ENCODE measurements around the gene TCF4.

DNA sequence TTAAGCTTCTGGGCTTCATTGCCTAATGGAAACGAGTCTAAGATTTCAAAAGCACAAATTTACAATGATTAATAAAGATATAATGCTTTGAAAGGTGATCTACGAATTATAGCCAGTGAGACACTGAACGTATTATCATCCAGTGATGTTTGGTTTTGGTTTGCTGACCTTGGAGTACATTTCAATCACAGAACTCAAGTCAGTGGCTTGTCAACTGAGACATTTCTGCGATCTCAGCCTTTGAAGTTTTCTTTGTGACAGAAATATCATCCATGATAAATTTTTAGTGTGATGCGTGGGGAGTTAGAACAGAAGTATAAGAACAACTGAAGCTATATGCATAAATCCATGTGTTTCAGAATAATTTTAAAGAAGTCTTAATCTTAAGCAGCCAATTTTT, 263.8 kb downstream of the TCF4 start:
- no peak for TF ChIP-seq NFYB (CRISPR knock-in tag; IDR thresholded peaks at IDR 0.05)
- no peak for TF ChIP-seq KLF16 (CRISPR knock-in tag; IDR thresholded peaks at IDR 0.05)
- TF ChIP-seq, protein P1, sequence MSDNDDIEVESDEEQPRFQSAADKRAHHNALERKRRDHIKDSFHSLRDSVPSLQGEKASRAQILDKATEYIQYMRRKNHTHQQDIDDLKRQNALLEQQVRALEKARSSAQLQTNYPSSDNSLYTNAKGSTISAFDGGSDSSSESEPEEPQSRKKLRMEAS (IDR thresholded peaks at IDR 0.05), result no peak
- no peak for TF ChIP-seq FOSL1 (CRISPR knock-in tag; IDR thresholded peaks at IDR 0.05; ENCODE audit: borderline replicate concordance)
- no peak for TF ChIP-seq MZF1 (CRISPR knock-in tag; IDR thresholded peaks at IDR 0.05; ENCODE audit: borderline replicate concordance)
- TF ChIP-seq, protein P2, sequence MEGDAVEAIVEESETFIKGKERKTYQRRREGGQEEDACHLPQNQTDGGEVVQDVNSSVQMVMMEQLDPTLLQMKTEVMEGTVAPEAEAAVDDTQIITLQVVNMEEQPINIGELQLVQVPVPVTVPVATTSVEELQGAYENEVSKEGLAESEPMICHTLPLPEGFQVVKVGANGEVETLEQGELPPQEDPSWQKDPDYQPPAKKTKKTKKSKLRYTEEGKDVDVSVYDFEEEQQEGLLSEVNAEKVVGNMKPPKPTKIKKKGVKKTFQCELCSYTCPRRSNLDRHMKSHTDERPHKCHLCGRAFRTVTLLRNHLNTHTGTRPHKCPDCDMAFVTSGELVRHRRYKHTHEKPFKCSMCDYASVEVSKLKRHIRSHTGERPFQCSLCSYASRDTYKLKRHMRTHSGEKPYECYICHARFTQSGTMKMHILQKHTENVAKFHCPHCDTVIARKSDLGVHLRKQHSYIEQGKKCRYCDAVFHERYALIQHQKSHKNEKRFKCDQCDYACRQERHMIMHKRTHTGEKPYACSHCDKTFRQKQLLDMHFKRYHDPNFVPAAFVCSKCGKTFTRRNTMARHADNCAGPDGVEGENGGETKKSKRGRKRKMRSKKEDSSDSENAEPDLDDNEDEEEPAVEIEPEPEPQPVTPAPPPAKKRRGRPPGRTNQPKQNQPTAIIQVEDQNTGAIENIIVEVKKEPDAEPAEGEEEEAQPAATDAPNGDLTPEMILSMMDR (CRISPR knock-in tag; IDR thresholded peaks at IDR 0.05), result no peak
- TF ChIP-seq FOXM1 (CRISPR knock-in tag; IDR thresholded peaks at IDR 0.05), result no peak
- no peak for TF ChIP-seq SETDB1 (CRISPR knock-in tag; IDR thresholded peaks at IDR 0.05; ENCODE audit: borderline replicate concordance)

Data from HepG2 (cell line).